HEK293T (cell line): ENCODE data around the gene SLC28A1.

ENCODE experiments used
- BHLHE40 ChIP-seq: fragments of 450-650 bp; IDR thresholded peaks from 2 replicates; pipeline ENCODE4 v1.6.1; 2016; ENCODE audit warnings: mild to moderate bottlenecking, moderate library complexity, borderline replicate concordance
- FOXA1 ChIP-seq: fragments of 450-650 bp; IDR thresholded peaks from 2 replicates; pipeline ENCODE4 v1.6.1; 2016; ENCODE audit warnings: mild to moderate bottlenecking
- SP1 ChIP-seq: fragments of 450-650 bp; IDR thresholded peaks from 2 replicates; pipeline ENCODE4 v1.6.1; 2017

DNA sequence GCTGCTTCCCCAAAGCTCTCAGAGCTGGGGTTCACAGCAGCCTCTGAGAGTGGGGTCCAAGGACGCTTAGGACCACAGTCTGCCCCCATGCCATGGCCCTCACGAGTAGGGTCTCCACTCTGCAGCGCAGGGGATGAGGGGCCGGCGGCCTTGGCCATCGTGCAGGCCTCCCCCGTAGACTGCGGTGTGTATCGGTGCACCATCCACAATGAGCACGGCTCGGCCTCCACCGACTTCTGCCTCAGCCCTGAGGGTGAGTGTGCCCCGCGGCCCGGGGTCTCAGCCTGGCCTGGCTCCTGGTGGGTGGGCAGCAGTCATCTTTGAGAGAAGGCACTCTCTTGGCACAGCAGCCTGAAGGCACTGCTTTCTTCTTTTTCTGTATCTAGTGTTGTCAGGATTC lies 24.8 kb upstream of the SLC28A1 start:
- no peak for TF ChIP-seq BHLHE40
- TF ChIP-seq FOXA1 = no peak
- no peak for TF ChIP-seq SP1
